HEK293T (cell line): ENCODE data around the gene ABHD14A.
"Not testable (repeated sequence)": the region's sequence is repeated elsewhere in the genome, so short reads cannot be mapped to it uniquely, and the experiment has no call there.

Experiments
- CTCF ChIA-PET: fragments of 350-600 bp; formaldehyde crosslinking; extraction: SDS; loops from one replicate; lab custom pipeline; 2021; ENCODE audit warnings: antibody characterized with exemption, inconsistent platforms; lab: Yijun Ruan, JAX
- POLR2A ChIA-PET: fragments of 350-600 bp; formaldehyde crosslinking; extraction: SDS; loops from one replicate; lab custom pipeline; 2020; ENCODE audit warnings: antibody characterized with exemption, inconsistent platforms; lab: Yijun Ruan, JAX
- DNase-seq: peaks from one replicate; pipeline ENCODE4 v3.0.0; 2012; ENCODE audit warnings: mixed read lengths; ENCODE audit errors: extremely low spot score
- ARNT ChIP-seq: fragments of 450-650 bp; IDR thresholded peaks from 2 replicates; pipeline ENCODE4 v1.6.1; 2017; ENCODE audit warnings: mild to moderate bottlenecking
- BHLHE40 ChIP-seq: fragments of 450-650 bp; IDR thresholded peaks from 2 replicates; pipeline ENCODE4 v1.6.1; 2016; ENCODE audit warnings: mild to moderate bottlenecking, moderate library complexity, borderline replicate concordance
- CTBP1 ChIP-seq: fragments of 450-650 bp; IDR thresholded peaks from 2 replicates; pipeline ENCODE4 v1.6.1; 2016; ENCODE audit warnings: borderline replicate concordance
- ELF4 ChIP-seq: fragments of 450-650 bp; IDR thresholded peaks from 2 replicates; pipeline ENCODE4 v1.6.1; 2017; ENCODE audit warnings: antibody characterized with exemption
- FOXA1 ChIP-seq: fragments of 450-650 bp; IDR thresholded peaks from 2 replicates; pipeline ENCODE4 v1.6.1; 2016; ENCODE audit warnings: mild to moderate bottlenecking
- FOXK2 ChIP-seq: fragments of 450-650 bp; IDR thresholded peaks from 2 replicates; pipeline ENCODE4 v1.6.1; 2016; ENCODE audit warnings: mild to moderate bottlenecking
- FOXM1 ChIP-seq: fragments of 450-650 bp; IDR thresholded peaks from 2 replicates; pipeline ENCODE4 v1.6.1; 2017; ENCODE audit warnings: mild to moderate bottlenecking, borderline replicate concordance
- HDGF ChIP-seq: fragments of 450-650 bp; IDR thresholded peaks from 2 replicates; pipeline ENCODE4 v1.6.1; 2017; ENCODE audit warnings: antibody characterized with exemption, borderline replicate concordance
- L3MBTL2 ChIP-seq: fragments of 450-650 bp; conservative IDR thresholded peaks from 2 replicates; pipeline ENCODE4 v1.6.1; 2016; ENCODE audit warnings: mild to moderate bottlenecking
- LEF1 ChIP-seq: fragments of 450-650 bp; IDR thresholded peaks from 2 replicates; pipeline ENCODE4 v1.6.1; 2017; ENCODE audit warnings: mild to moderate bottlenecking, borderline replicate concordance
- NFRKB ChIP-seq: fragments of 450-650 bp; IDR thresholded peaks from 2 replicates; pipeline ENCODE4 v1.6.1; 2016; ENCODE audit warnings: mild to moderate bottlenecking, moderate library complexity
- SP1 ChIP-seq: fragments of 450-650 bp; IDR thresholded peaks from 2 replicates; pipeline ENCODE4 v1.6.1; 2017
- SUZ12 ChIP-seq: fragments of 450-650 bp; IDR thresholded peaks from 2 replicates; pipeline ENCODE4 v1.6.1; 2016; ENCODE audit warnings: mild to moderate bottlenecking
- TARDBP ChIP-seq: fragments of 450-650 bp; IDR thresholded peaks from 2 replicates; pipeline ENCODE4 v1.6.1; 2016
- ZNF384 ChIP-seq: fragments of 450-650 bp; IDR thresholded peaks from 2 replicates; pipeline ENCODE4 v1.6.1; 2016
- TF ChIP-seq, protein P1 (sequence below): fragments of 450-650 bp; IDR thresholded peaks from 2 replicates; pipeline ENCODE4 v1.6.1; 2016

Gene ABHD14A

DNA sequence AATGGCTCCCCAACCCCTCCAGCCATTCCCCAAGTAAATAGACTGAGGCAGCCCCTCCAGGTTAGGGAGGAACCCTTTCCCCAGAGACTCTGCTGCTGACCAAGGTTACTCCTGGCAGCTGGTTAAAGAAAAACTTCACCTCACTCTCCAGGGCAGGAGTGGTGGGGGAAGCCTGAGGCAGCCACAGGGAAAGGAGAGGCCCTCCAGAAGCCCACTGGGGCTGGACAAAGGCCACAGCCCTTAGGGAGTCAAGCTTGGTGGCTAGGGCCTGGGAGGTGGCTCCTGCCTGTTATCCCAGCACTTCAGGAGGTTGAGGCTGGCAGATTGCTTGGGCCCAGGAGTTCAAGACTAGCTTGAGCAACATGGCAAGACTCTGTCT lies 9.4 kb downstream of the ABHD14A start:
- CTCF ChIA-PET, result no interaction called here
- POLR2A ChIA-PET, result interaction anchor here (1.3 to 4.8 kb wide), 3 partner anchors 9 to 17 kb away, joined by 3 to 88 read pairs (median 4); partner anchors contain the start of genes PCBP4 and RPL29
- TF ChIP-seq ELF4 (no peak), LEF1 (no peak), FOXK2 (no peak), SP1 (no peak), TARDBP (no peak), ARNT (no peak), L3MBTL2 (no peak), CTBP1 (no peak), FOXM1 (no peak), SUZ12 (no peak), ZNF384 (no peak)
- no peak for DNase-seq

DNA sequence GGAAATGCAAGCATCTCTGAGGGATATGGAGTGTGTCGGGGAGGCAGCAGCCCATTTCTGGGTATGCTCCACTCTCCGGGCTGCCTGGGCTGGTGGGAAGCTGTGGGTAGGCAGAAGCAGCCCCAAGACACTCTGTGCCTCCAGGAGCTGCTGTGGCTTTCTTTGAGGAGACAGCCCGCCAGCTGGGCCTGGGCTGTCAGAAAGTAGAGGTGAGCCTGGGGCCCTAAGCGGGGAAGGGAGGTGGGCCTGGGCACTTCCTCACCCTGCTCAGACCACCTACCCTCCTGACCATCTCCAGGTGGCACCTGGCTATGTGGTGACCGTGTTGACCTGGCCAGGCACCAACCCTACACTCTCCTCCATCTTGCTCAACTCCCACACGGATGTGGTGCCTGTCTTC lies 10.2 kb downstream of the ABHD14A start:
- no peak for TF ChIP-seq ELF4
- no peak for TF ChIP-seq NFRKB
- ChIA-PET POLR2A (interaction anchor here (1.3 to 4.8 kb wide), 3 partner anchors 8 to 17 kb away, joined by 3 to 88 read pairs (median 4); partner anchors contain the start of genes PCBP4 and RPL29), CTCF (interaction anchor here (0.9 kb wide), 1 partner anchor 11 kb away, joined by 4 read pairs; the partner anchor contains the start of gene ABHD14B)
- DNase-seq, result no peak

DNA sequence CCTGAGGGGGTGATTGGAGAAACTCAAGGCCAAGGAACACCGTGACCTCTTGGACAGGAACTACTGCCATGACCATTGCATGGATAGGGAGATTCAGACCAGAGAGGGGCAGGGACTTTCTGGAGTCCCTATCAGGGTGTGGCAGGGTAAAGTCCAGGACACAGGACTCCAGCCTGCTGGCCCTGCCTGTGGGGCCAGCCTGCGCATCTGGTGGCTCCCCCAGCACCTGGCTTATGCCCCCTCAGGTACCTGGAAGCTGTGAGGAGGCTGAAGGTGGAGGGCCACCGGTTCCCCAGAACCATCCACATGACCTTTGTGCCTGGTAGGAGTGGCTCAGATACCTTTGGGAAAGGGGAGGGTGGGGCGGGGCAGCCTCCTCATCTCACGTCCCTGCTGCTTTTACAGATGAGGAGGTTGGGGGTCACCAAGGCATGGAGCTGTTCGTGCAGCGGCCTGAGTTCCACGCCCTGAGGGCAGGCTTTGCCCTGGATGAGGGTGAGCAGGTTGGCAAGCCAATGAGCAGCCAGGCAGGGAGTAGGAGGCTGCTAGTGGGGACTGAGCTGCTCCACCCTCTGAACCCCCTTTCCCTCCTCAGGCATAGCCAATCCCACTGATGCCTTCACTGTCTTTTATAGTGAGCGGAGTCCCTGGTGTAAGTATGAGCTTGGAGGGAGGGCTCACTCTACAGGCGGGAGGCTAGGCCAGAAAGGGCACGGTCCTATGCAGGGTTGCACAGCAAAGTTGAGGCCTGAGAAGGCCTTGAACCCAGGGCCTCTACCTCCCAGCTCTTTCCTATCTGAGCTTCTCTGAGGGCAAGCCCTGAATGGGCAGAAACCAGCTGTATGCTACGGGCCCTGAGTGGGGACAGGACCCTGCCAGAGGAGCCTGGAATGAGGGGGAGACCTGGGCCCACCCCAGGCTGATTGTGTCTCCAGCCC lies 11.4 kb downstream of the ABHD14A start:
- ChIA-PET POLR2A (interaction anchor here (1.7 to 2.0 kb wide), 2 partner anchors 9 to 12 kb away, joined by 6 to 16 read pairs; partner anchors contain the start of genes ABHD14B and RPL29), CTCF (no interaction called here)
- DNase-seq, result no peak
- no peak for TF ChIP-seq ZNF384
- no peak for TF ChIP-seq LEF1
- TF ChIP-seq FOXA1, result no peak
- no peak for TF ChIP-seq SUZ12
- TF ChIP-seq L3MBTL2, result no peak
- no peak for TF ChIP-seq FOXM1
- no peak for TF ChIP-seq TARDBP
- TF ChIP-seq SP1, result no peak
- no peak for TF ChIP-seq ARNT
- TF ChIP-seq NFRKB, result no peak
- TF ChIP-seq ELF4, result no peak
- TF ChIP-seq FOXK2, result no peak
- TF ChIP-seq BHLHE40, result no peak
- TF ChIP-seq, protein P1, sequence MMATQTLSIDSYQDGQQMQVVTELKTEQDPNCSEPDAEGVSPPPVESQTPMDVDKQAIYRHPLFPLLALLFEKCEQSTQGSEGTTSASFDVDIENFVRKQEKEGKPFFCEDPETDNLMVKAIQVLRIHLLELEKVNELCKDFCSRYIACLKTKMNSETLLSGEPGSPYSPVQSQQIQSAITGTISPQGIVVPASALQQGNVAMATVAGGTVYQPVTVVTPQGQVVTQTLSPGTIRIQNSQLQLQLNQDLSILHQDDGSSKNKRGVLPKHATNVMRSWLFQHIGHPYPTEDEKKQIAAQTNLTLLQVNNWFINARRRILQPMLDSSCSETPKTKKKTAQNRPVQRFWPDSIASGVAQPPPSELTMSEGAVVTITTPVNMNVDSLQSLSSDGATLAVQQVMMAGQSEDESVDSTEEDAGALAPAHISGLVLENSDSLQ, result no peak
- no peak for TF ChIP-seq HDGF
- no peak for TF ChIP-seq CTBP1

DNA sequence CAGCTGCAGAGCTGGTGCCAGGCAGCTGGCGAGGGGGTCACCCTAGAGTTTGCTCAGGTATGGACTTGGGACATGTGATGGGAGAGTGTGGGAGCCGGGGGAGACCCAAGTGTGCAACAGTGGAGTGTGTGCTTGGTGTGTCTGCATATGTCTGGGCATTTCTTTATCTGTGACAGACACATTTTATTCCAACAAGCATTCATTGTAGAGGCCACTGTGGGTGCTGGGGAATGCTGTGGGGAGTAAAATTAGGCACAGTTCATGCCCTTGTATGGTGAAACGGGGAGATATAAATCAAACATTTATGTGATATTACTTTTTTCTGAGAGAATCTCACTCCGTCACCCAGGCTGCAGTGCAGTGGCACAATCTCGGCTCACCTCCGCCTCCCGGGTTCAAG lies 12.7 kb downstream of the ABHD14A start:
- ChIA-PET POLR2A (interaction anchor here (1.7 to 2.0 kb wide), 2 partner anchors 8 to 14 kb away, joined by 6 to 16 read pairs; partner anchors contain the start of genes ABHD14B and RPL29), CTCF (no interaction called here)
- TF ChIP-seq FOXK2, result no peak
- no peak for TF ChIP-seq SP1
- TF ChIP-seq SUZ12, result no peak
- TF ChIP-seq LEF1, result no peak
- TF ChIP-seq BHLHE40, result no peak
- TF ChIP-seq, protein P1, result no peak
- TF ChIP-seq FOXA1, result no peak
- TF ChIP-seq NFRKB, result no peak
- TF ChIP-seq L3MBTL2, result no peak
- TF ChIP-seq ARNT, result no peak
- DNase-seq, result no peak

DNA sequence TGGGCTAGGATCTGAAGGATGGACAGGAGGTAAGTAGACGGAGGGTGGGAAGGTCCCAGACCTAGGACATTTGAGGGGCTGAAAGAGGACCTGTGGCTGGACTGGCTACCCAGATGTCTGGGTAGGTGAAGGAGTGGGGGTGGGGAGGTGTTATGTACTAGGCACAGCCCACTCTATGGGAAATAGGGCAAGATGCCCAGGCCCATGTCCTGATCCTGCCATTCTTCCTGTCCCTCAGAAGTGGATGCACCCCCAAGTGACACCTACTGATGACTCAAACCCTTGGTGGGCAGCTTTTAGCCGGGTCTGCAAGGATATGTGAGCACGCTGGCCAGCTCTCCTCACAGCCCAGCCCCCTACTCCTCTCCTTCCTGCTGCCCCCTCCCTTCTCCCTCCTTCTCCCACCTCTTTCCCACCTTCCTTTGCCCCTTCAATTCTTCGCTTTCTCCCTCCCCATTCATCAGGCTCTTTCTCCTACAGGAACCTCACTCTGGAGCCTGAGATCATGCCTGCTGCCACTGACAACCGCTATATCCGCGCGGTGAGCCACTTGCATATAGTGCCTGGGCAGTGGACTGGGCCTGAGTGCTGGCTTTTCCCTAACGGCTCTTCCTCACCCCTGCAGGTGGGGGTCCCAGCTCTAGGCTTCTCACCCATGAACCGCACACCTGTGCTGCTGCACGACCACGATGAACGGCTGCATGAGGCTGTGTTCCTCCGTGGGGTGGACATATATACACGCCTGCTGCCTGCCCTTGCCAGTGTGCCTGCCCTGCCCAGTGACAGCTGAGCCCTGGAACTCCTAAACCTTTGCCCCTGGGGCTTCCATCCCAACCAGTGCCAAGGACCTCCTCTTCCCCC lies 13.7 kb downstream of the ABHD14A start:
- DNase-seq, result no peak
- ChIA-PET POLR2A (no interaction called here), CTCF (interaction anchor here (0.6 kb wide), 1 partner anchor 9 kb away, joined by 3 read pairs; no protein-coding TSS in a partner anchor)

DNA sequence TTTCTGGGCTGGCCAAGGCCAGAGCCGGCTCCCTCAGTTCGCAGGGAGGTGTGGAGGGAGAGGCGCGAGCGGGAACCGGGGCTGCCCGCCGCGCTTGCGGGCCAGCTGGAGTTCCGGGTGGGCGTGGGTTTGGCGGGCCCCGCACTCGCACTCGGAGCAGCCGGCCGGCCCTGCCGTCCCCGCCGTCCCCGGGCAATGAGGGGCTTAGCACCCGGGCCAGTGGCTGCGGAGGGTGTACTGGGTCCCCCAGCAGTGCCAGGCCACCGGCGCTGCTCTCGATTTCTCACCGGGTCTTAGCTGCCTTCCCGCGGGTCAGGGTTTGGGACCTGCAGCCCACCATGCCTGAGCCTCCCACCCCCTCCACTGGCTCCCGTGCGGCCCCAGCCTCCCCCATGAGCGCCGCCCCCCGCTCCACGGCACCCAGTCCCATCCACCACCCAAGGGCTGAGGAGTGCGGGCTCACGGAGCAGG lies 15.7 kb downstream of the ABHD14A start:
- DNase-seq, CTCF ChIA-PET: not testable (repeated sequence)
- POLR2A ChIA-PET, result interaction anchor here (0.6 to 6.4 kb wide), 4 partner anchors 7 to 54 kb away, joined by 3 to 88 read pairs (median 4); partner anchors contain the start of gene ACY1

More for the DNA sequence above, 13.7 kb downstream of the ABHD14A start:
- TF ChIP-seq CTBP1 (no peak), NFRKB (no peak), FOXA1 (no peak), BHLHE40 (no peak), HDGF (no peak), ARNT (no peak), FOXM1 (no peak), SP1 (no peak), FOXK2 (no peak), SUZ12 (no peak), ZNF384 (no peak), TARDBP (no peak)
- TF ChIP-seq, protein P1, result no peak
